ENCODE measurements around the gene MORC2.

MORC2 gene

DNA sequence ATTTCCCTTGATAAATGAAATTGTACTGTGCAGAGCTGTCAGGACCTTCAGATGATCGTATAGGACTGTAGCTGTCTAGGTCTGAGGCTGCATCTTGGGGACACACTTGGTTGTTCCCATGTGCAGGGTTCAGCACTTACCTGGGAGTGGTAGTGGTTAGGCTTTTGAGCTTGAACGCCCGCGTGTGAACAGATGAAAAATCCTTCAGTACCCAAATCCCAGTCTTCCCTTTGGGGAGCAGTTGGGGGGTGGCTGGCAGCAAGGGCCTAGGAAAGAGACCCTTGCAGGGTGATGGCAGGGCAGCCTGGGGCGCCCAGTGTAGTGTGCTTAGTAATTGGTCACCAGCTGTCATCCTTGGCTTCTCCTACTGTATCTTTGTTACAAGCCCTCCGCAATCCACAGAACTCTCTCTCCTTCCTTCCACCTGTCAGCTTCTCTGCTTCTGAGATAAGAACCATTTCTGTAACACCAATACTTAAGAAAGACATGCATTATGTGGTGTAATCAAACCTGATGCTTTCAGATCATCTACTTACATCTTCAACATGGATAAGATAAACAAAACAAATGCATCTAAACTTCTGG is 64.6 kb downstream of the MORC2 start:
- H3K4me1 ChIP-seq (ENCODE audit: control insufficient read depth in 1 of 2, insufficient read depth in 1 of 2, low read depth in 1 of 2, low read length in 1 of 2), result no peaks in the 10 kb centered on the region
- TF ChIP-seq, protein P1, sequence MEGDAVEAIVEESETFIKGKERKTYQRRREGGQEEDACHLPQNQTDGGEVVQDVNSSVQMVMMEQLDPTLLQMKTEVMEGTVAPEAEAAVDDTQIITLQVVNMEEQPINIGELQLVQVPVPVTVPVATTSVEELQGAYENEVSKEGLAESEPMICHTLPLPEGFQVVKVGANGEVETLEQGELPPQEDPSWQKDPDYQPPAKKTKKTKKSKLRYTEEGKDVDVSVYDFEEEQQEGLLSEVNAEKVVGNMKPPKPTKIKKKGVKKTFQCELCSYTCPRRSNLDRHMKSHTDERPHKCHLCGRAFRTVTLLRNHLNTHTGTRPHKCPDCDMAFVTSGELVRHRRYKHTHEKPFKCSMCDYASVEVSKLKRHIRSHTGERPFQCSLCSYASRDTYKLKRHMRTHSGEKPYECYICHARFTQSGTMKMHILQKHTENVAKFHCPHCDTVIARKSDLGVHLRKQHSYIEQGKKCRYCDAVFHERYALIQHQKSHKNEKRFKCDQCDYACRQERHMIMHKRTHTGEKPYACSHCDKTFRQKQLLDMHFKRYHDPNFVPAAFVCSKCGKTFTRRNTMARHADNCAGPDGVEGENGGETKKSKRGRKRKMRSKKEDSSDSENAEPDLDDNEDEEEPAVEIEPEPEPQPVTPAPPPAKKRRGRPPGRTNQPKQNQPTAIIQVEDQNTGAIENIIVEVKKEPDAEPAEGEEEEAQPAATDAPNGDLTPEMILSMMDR (IDR thresholded peaks at IDR 0.05), result no peak
- no peaks in the 10 kb centered on the region for H3K36me3 ChIP-seq
- H3K4me3 ChIP-seq (ENCODE audit: low read depth in 1 of 2, low read length in 1 of 2), result no peak overlapping the region
- no peak overlapping the region for H3K27ac ChIP-seq
- no peaks in the 10 kb centered on the region for H3K9me3 ChIP-seq
- H3K27me3 ChIP-seq, result no peaks in the 10 kb centered on the region

DNA sequence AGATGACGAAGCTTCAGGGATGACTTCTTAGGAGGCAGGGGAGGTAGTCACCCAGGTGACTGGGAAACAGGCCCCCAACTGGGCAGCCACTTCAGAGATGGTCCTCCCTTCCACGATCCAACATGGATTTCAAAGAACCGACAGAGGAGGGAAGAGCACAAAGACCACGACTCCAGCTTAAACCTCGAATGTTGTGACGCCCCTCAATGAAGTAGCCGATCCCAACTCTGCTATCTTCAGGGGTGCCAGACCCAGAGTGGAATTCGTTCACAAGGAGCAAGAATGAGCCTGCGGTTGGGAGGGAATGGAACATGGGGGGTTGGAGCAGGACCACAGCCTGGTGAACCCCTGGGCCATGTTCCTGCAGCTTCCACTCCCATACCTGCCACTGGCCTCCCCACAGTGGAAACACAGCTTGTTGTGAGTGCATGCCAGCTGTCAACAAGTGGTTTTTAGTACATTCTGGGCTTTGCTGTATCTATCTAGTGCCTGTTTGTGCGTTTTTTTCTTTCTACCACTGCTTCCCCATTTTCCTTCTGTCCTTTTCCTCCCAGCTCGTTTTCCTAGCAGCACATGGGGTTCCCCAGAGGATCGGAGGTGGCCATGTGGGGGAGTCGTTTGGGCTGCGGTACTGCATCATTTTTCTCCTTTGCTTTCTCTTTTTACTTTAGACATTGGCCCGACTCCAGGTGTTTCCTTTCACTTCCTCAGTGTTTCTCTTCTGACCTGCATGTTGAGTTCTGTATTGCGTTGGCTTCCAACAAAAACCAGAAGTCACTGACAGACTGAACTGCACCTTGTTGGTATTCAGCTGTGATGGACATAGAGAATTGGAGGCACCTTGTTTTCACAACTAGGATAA is 65.8 kb downstream of the MORC2 start:
- Histone ChIP-seq H3K4me3 (ENCODE audit: low read depth in 1 of 2, low read length in 1 of 2) (no peak overlapping the region), H3K27ac (no peak overlapping the region), H3K27me3 (no peaks in the 10 kb centered on the region), H3K9me3 (no peaks in the 10 kb centered on the region), H3K36me3 (no peaks in the 10 kb centered on the region), H3K4me1 (ENCODE audit: control insufficient read depth in 1 of 2, insufficient read depth in 1 of 2, low read depth in 1 of 2, low read length in 1 of 2) (no peaks in the 10 kb centered on the region)
- TF ChIP-seq, protein P1 (IDR thresholded peaks at IDR 0.05), result no peak

DNA sequence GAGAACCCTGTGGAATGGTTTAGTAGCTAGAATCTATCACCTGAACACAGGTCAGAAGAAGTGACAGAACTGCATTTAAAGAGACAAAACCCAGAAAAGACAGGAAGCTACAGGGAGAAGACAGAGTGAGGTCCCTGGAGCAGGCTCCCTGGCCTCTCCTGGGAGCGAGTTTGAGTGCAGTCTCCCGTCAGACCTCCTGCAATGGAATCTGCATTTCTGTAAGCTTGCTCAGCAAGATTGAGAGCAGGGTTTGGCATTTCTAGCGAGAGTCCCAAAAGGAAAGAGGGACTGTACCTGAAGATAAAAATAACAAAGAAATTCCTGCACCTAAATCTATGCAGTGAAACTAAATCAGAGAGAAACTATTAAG is 74.2 kb downstream of the MORC2 start:
- Histone ChIP-seq H3K4me1 (ENCODE audit: control insufficient read depth in 1 of 2, insufficient read depth in 1 of 2, low read depth in 1 of 2, low read length in 1 of 2) (no peaks in the 10 kb centered on the region), H3K36me3 (no peaks in the 10 kb centered on the region), H3K4me3 (ENCODE audit: low read depth in 1 of 2, low read length in 1 of 2) (no peak overlapping the region), H3K27me3 (no peaks in the 10 kb centered on the region), H3K27ac (no peak overlapping the region), H3K9me3 (no peaks in the 10 kb centered on the region)
- TF ChIP-seq, protein P1 (IDR thresholded peaks at IDR 0.05), result no peak

DNA sequence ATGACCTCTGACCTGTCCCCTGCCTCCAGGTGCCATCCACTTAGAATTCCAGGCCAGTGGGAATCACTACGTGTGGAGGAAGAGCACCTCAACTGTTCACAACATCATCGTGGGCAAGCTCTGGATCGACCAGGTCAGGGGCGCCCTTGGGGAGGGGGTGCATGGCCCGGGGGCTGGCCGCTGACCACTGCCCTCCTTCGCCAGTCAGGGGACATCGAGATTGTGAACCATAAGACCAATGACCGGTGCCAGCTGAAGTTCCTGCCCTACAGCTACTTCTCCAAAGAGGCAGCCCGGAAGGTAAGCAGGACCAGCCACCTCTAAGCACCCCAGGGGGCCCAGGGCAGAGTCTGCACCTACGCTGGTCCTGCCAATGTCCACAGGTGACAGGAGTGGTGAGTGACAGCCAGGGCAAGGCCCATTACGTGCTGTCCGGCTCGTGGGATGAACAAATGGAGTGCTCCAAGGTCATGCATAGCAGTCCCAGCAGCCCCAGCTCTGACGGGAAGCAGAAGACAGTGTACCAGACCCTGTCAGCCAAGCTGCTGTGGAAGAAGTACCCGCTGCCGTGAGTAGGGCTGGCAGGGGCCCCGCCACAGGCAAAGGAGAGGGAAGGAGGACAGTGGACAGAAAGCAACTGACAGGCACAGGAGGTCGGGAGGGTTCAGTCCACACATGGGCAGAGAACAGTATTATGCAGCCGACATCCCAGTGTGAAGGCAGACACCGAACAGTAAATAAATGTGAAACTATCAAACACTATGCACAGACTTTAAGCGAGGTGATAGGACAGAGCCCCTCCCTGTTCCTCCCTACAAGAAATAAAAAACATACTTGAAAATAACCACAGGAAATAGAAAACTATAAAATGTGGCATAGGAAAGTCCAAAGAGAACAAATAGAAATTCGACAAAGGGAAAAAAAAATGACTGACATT is 74.9 kb downstream of the MORC2 start:
- H3K9me3 ChIP-seq, result no peaks in the 10 kb centered on the region
- TF ChIP-seq, protein P1 (IDR thresholded peaks at IDR 0.05), result no peak
- H3K36me3 ChIP-seq, result no peaks in the 10 kb centered on the region
- no peak overlapping the region for H3K4me3 ChIP-seq (ENCODE audit: low read depth in 1 of 2, low read length in 1 of 2)
- no peaks in the 10 kb centered on the region for H3K27me3 ChIP-seq
- no peak overlapping the region for H3K27ac ChIP-seq
- H3K4me1 ChIP-seq (ENCODE audit: control insufficient read depth in 1 of 2, insufficient read depth in 1 of 2, low read depth in 1 of 2, low read length in 1 of 2), result no peaks in the 10 kb centered on the region

DNA sequence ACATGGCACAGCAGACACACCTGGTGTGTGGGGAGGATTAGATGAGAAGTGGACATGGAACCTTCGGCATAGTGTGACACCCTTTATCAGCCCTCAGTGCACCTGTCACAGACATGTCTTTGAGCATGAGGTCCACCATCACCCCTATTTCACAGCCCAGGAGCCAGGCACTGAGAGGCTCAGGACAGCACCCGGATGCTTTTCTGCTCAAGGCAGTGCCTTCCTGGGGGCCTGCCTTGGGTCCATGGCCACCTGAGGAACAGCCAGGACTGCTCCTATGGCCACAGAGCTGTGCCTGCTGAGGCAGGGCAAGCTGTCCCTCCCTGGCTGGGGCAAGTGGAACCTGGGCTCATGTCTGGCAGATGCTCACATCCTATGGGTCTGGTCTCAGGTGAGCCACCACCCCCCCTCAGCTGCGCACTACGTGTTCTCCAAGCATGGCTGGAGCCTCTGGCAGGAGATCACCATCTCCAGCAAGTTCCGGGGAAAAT is 75.8 kb downstream of the MORC2 start:
- TF ChIP-seq, protein P1 (IDR thresholded peaks at IDR 0.05), result no peak
- Histone ChIP-seq H3K36me3 (no peaks in the 10 kb centered on the region), H3K27me3 (no peaks in the 10 kb centered on the region), H3K4me3 (ENCODE audit: low read depth in 1 of 2, low read length in 1 of 2) (no peak overlapping the region), H3K4me1 (ENCODE audit: control insufficient read depth in 1 of 2, insufficient read depth in 1 of 2, low read depth in 1 of 2, low read length in 1 of 2) (no peaks in the 10 kb centered on the region), H3K9me3 (no peaks in the 10 kb centered on the region), H3K27ac (no peak overlapping the region)

Data from neutrophil (primary cell).